GM21515 (cell line): Measurements from ENCODE around the gene RANBP3L.

ENCODE experiments used
- ATAC-seq: cut with Tn5 transposase; IDR thresholded peaks from one replicate; pipeline ENCODE4 v1.9.1; 2021; ENCODE audit not compliant: unreplicated experiment

Gene RANBP3L

GRCh38 chr5:36246036-36246800 is 55.5 kb downstream of the RANBP3L start:
- no peak for ATAC-seq

- ATAC-seq: no peak
These were observed 57.6 kb downstream of the RANBP3L start for GRCh38 chr5:36244076-36244475.

DNA sequence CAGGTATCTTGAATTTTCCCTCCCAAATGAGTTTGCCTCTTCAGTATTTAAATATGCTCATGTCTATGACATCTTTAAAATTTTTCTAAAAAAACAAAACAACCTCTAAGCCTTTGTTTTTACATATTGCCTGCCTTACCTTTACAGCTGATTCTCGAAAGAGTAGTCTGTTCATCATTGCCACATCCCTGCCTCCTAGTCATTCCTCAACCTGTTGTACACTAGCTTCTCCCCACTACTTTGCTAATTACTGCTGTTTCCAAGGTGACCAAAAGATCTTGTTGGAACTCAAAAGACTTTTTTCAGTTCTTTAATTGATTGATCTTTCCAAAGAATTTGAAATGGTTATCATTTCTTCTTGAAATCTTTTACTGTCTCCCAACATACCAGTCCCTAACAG is 58.0 kb downstream of the RANBP3L start:
- no peak for ATAC-seq

DNA sequence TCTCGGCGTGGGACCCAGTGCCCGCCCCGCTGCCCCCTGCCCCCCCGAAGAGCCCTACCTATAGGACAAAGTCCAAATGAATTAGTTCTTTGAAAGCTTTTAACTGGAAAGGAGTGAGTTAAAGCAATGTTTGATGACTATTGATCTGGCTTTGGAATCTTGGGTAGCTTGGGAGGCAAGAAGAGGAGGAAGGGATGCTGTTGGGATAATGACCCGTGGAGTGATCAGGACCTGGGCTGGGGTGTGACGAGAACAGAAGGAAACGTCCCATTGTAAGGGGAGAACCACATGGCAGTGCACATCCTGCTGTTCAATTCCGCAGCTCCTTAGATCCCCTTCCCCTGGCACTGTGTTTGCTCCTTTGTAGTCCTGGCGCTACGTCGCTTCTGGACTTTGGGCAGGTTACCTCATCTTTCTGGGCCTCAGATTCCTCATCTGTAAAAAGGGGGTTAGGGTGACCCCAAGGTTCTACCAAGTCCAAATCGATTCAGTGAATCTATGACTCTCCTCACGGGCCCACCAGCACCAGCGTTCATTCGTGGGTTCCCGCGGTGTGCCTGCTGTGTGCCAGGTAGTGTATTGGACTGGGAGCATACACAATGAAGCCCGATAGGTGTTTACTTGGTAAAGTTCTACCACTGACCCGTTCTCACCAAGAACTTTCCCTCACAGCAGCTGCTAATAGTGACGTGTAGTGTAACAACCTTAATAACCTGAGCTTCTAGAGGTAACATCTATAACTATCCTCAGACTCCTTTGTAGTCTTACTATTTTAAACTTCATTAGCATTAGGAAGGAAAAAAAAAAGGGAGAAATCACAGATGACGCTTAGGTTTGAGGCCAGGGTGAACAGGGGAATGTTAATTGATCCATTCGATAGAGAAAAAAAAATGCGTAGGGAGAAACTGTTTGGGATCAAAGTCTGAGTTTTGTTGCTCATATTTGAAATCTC is 58.9 kb downstream of the RANBP3L start:
- ATAC-seq: no peak

DNA sequence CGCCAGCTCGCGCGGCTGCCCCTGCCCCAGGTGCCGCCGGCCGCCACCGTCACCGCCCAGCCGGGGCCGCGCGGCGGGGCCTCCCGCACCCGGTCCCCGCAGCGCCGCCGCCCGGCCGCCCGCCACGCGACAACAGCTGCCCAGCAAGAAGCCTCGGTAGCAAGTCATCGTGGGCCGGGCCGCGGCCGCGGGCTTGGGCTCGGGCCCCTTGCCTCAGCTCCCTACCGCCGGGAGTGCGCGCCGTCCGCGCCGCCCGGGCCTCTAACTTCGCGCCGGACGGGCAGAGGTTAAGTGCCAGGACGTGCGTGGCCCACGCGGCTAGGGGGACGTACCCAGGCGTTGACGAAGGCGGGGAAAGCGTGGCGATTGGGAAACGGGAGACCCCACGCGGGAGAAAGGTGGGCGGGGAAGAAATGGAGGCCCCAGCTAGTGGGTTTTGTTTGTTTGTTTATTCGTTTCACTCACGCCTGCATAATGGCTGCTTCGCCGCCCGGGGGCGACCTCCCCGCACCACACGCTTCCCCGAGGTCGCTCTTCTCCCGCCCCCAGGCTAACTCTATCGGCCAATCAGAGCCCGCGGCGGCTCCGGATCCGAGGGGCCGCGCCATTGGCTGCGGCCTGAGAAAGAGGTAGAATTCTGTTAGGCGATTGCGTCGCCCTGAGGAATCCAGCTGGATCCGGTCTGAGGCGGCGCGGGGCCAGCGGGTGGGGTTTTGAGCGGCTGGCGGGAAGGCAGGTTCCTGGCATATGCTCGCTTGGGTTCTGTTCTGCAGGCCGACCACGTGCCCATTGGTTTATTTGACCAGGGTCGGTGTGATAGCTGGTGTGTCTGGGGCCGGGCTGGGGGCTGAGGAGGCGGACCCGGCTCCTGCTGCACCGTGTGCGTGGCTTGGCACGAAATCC is 59.8 kb downstream of the RANBP3L start, which contains the start of gene NADK2:
Gene NADK2, minus strand, starts transcription at position 295 of the 903 bp plus-strand sequence. Its CDS starts 127 bp downstream, at position 168.
- peak; percentile 92 for ATAC-seq

- ATAC-seq: peak; percentile 24
These were observed 60.7 kb downstream of the RANBP3L start for GRCh38 chr5:36240779-36241630.

- ATAC-seq: no peak
These were observed 62.1 kb downstream of the RANBP3L start for GRCh38 chr5:36239370-36240293.

- ATAC-seq: no peak
These were observed 63.0 kb downstream of the RANBP3L start for GRCh38 chr5:36238502-36239295.

GRCh38 chr5:36237751-36238150 is 64.0 kb downstream of the RANBP3L start:
- no peak for ATAC-seq

DNA sequence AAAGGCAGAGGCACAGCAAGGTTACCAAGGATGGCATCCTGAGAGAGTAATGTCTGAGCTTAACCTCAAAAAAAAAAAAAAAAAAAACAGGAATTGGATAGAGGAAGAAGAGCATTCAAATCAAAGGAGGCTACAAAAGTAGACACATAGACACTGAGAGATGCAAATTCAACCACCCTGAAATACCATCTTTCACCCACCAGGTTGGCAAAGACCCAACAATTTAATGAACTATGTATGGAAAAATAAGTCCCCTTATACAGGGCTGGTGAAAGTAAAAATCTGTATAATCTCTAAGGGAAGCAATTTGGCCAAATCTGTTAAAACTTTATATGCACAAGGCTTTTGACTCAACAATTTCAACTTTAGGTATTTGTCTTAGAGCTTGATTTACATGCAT is 64.9 kb downstream of the RANBP3L start:
- ATAC-seq: no peak

DNA sequence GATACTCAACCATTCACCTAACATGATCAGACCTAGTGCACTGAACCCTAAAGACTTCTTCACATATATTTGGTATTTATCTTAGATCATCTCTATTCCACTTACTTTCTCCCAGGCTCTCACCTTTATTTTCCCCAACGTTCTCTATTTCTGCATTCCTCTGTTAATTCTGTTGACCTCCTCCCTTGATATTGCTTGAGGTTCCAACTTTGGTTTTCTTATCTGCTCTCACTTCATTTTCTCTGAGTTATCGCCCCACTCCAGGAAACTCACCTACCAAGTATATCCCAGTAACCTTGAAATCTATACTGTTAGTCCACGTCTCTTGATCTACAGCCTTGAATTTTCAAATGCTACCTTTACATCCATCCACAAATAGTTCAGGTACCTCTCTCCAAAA is 69.2 kb downstream of the RANBP3L start:
- ATAC-seq: no peak

- no peak for ATAC-seq
These were observed 71.4 kb downstream of the RANBP3L start for GRCh38 chr5:36230151-36230790.

- no peak for ATAC-seq
These were observed 73.2 kb downstream of the RANBP3L start for GRCh38 chr5:36228505-36228904.

GRCh38 chr5:36227046-36227445 is 74.7 kb downstream of the RANBP3L start:
- ATAC-seq: no peak

DNA sequence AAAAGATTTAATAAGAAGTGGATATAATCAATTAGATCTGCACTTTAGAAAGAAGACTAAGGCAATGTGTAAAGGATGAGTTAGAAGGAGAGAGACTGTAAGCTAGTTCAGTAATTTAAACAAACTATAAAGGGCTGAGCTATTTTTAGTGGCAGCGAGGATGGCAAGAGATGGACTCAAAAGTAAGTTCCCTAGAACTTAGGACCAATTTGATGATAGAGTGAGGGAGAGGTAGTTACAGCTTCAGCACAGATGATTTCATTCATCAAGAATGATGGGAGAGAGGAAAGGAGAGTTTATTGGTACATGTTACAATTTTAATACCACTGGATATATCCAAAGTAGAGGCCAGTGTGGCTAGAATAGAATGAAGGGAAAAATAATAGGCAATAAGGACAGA is 79.1 kb downstream of the RANBP3L start:
- no peak for ATAC-seq

- no peak for ATAC-seq
These were observed 83.7 kb downstream of the RANBP3L start for GRCh38 chr5:36217988-36218387.

DNA sequence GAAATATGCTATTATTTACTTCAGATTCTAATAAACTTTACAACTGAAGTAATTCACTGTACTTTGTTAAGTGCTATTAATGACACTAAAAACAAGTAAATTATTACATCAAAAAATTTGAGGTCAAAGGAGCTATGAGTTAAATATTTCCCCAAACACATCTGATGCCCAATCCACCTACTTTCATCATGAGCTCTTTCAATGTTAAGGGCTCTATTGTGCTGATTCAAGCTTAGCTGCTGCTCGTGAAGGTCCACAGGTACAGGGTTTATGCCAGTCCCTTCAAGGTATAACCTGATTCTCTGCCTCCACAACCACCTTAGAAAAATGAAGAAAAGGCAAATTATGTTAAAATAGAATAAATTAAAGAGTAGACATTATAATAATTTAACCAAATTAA is 84.1 kb downstream of the RANBP3L start:
- ATAC-seq: no peak

- no peak for ATAC-seq
These were observed 85.8 kb downstream of the RANBP3L start for GRCh38 chr5:36215910-36216309.
